Stimulated activated CD4-positive, alpha-beta T cell treated with anti-CD3 and anti-CD28 coated beads, Interleukin-1b, Interleukin-23, amount 100 ng/mL, for 4 hours (primary cell): ENCODE measurements around the gene ZNF560.

Experiments used
- DNase-seq, 2 donors: peaks; one replicate each; pipeline ENCODE4 v3.0.0-alpha.2; 2020; ENCODE audit warnings: low read depth in 2 of 2

Gene ZNF560

DNA sequence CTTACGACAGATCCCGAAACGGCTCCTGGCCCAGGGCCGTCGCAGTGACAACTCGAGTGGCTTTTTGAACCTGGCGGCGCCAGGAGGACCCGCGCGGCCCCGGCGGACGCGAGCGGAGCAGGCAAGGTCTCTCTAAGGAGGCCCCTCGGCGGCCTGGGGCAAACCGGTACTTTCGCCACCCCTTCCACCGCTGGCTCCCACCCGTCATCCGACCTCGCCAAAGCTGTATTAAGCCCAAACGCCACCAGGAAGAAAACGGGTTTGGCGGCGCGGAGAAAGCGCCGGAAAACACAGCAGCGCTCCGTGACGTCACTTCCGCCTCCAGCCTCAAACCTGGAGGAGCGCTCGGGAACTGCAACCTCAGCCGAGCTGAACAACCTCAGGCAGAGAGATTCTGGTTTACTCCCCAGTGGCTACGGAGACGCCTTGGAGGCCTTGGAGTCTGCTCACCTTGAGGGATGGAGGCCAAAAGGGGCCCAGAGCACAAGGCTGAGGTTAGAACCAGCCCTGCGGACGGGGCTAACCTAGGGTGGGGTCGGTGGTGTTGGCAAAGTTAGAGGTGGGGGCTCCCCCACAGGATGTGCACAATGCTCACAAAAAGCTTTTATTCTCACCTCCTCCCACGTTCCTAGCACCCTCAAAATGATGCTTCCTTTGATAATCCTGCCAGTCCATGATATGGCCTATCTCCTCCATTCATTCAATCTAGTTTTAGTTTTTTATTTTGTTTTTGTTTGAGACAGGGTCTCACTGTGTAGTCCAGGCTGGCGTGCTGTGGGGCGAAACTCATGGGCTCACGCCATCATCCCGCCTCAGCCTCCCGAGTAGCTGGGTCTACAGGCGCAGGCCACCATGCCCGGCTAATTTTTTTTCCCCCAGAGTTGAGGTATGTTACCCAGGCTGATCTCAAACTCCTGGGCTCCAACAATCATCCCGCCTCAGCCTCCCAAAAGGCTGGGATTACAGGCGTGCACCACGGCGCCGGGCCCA is 62.8 kb downstream of the ZNF560 start, which contains the start of gene ZNF266:
Gene ZNF266, minus strand, starts transcription at position 295 of the 990 bp plus-strand sequence. CDS start 15,484 bp downstream, outside the sequence.
- peak; percentile 87 to 88 for DNase-seq

DNA sequence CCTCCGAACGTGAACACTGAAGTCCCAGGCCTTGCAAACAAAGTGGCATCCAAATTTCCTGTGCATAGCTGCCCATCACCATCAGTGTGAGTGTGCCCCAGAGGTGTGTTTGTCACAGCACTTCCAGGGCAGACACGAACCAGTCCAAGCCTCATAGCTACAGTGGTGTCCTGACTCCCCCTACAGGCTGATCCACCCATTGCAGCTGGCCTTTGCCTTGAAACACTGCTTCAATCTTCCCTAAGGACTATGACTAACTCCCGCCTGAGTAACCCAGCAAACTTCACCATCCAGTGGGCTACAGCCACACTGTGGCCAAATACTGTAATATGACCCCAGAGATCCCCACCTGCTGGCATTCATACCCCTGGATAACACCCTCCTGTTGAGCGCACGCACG is 66.9 kb downstream of the ZNF560 start:
- DNase-seq, result peak in 1 of 2 donors; percentile 34

DNA sequence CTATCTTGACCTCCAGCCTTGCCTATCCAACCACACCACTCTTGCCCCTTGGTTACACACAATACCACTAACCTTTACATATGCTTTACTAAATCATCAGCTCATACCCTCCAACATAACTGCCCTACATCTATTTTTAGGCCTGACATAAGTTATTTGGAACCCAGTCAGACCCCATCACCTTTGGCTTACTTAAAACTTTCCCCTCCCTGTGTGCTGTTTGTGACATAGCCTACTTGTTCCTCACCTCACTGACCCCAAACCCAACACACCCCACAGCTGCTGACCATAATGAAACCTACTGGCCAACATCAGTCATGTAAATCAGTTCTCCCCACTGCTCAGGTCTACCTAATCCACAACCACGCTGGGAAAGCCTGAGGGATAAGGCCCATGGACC is 68.0 kb downstream of the ZNF560 start:
- no peak for DNase-seq

DNA sequence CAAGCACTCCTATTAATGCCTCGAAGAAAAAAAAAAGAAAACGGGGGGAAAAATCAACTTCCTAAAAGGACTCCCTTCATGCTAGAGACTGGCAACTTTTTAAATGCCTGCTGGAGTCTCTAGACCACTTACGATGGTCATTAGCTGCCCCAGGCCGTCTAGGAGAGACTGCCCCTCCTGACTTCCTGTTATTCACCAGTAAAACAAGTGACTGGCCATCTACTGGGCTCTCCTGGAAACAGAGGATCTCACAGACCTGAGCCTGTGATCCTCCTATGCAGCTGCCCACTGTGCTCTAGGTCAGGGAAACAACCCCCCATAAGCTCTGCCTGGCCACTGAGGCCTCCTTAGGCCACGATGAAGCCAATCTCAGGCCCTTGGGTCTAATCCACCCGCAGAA is 70.5 kb downstream of the ZNF560 start:
- no peak for DNase-seq
